NOMO-1 (cell line): ENCODE measurements around the gene IL22RA1.

ENCODE experiments used
- DNase-seq, 2 experiments: peaks; one replicate each; lab custom pipeline; 2025; ENCODE audit not compliant: unreplicated experiment in 2 of 2; lab: John Stamatoyannopoulos, UW

The IL22RA1 gene

GRCh38 chr1:24117722-24118409 is 25.1 kb downstream of the IL22RA1 start:
- DNase-seq: no peak

DNA sequence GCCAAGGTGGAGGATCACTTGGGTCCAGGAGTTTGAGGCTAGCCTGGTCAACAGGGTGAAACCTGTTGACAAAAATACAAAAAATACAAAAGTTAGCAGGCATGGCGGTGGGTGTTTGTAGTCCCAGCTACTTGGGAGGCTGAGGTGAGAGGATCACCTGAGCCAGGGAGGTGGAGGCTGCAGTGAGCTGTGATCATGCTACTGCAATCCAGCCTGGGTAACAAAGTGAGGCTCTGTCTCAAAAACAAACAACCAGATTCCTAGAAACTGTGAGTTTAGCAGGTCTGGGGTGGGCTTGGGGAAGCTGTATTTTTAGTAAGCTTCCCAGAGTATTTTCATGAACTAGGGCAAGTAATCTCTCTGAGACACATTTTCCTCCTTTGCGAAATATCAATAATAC is 25.8 kb downstream of the IL22RA1 start:
- DNase-seq: no peak

DNA sequence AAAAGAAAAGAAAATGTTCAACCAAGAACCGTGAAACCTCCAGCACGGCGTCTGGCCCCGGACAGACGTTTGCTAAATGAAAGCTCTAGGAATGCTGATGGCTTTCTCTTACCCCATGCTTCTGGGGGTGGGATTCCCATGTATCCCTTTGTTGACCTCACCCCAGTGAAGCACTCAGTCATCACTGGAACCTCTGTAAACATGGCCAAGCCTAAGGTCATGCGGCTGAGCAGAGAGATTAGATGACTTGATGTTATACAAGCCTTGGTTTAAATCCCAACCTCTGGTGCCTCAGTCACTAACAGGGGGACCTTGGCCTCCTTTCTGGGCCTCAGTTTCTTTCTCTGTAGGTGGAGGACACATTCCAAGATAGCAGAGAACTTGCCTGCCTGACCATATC is 28.2 kb downstream of the IL22RA1 start:
- no peak for DNase-seq

GRCh38 chr1:24113641-24114033 is 29.3 kb downstream of the IL22RA1 start:
- no peak for DNase-seq

DNA sequence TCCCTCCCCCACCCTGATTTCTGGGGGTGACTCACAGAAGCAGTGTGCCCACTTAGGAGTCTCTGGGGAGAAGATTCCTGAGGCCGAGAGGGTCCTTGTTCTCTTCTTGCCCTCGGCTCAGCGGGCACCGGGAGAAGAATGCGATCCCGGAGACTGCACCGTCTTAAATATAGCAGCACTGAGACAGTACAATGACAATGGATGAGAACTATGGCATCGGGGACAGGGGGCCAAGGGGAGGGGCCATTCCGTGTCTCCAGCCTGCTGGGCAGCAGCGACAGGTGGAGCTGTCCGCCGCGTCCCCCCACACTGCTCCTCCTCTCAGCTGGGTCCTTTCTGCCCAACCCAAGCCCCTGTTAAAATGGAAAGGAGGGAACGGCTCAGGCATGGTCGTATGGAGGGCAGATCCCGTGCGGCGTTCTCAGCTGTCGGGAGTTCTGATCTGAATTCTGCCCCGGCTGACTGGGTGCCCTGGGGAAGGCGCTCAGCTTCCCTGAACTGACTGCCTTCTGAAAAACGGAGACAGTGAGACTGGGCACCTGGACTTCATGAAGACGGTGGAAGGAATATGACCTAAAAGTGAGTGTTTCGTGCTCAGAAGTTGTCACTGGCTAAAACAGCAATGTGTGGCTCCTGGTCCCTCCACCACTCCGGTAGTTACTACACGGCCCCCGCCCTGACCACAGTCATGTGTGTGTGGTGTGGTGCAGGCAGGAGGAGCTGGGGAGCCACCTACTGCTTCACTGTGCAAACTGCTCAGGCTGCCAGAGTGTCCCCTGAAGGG is 30.8 kb downstream of the IL22RA1 start, which contains the start of gene MYOM3:
Gene MYOM3, minus strand, starts transcription at position 140 of the 784 bp plus-strand sequence. CDS start 3,499 bp downstream, outside the sequence.
- peak; percentile 67 to 71 for DNase-seq

DNA sequence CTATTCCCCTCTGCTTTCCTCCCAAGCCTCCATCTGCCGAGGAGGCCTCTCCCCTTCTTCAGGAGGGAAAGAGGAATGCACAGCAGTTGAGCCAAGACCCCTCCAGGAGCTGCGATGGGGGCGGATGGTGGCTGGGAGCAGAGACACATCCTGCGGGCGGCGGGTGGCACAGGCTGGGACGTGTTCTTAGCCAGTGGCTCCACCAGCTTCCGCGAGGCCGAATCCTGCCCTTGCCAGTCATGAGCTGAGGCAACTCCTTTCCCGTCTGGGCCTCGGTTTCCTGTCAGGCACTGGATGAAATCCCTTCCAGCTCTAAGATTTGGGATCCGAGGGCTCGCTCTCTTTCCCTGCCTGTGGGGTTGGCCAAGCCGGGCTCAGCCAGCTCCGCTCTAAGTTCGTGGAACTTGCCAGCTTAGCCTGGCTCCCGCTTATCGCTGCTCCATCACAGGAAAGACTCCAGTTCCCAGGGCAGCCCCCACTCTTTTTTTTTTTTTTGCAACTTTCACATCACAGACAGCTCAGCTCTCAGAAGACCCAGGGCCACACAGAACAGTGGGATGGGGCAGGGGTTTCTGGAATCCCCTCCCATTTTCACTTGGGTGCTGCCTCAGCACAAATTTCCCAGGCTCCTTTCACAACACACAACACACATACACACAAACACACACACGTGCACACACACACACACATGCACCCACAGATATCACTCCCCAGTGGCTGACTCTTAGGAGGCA is 31.5 kb downstream of the IL22RA1 start:
- no peak for DNase-seq

GRCh38 chr1:24110642-24111261 is 32.2 kb downstream of the IL22RA1 start:
- DNase-seq: no peak

DNA sequence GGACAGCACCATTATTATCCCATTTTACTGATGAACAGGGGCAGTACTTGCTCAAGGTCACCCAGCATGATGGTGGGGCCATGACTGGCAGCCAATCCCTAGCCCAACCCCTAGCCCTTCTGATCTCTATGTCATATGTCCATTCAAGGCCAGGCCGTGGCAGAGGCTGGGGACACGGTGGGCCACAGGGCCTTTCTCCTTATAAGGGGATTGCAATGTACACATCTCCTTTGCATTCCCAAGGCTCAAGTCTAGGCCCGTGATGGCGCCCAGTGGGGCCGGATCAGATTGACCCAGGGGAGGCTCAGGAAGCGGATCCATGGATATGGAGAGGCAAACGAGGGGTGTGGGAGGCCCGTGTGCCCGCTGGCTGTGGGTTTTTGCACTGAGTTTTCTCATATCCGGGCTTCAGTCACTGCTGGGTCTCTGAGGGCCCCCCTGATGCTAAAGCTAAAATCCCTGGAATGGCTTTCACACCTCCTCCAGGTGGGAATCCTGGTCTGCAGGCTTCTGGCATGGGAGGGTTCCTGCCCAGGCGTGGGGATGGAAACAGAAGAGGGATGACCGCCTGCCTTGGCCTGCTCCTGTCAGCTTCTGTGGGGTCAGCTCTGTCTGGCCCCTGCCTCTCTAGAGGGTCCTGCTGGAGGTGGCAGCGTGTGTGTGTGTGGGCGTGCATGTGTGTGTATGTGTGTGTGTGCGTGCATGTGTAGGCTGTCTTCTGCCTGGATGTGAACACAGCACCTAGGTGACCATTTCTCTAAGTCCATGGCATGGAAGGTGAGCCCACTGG is 33.1 kb downstream of the IL22RA1 start:
- DNase-seq: no peak

- no peak for DNase-seq
These were observed 33.8 kb downstream of the IL22RA1 start for GRCh38 chr1:24109166-24109483.

GRCh38 chr1:24108334-24109165 is 34.4 kb downstream of the IL22RA1 start:
- DNase-seq: no peak

DNA sequence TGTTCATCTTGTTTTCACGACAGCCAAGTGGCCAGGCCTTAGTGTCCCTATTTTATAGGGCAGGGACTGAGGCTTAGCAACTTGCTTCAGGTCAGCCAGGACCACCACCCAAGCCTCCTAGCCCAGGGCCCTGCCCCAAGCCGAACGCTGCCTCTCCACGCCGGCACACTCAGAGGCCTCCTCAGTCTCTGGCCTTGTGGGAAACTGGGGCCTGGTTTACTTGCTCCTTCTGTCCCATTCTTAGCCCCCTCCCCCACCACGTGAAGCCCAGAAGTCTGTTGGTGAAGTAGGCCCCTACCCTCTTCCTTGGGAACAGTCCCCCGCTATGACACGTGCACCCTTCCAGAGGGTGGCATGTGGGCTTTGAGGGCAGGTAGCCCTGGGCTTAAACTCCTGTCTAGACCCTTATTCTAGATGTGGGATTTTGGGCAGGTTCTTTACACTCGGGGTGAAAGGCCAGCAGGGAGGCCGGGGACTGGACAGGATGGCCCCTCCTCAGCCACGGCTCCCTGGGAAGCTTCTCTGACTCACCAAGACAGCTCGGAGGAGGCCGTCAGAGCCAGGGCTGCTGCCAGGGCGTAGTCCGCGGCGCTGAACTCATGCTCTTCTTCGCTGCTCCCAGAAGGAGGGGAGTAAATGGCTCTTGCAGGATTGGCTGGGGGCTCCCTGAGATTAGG is 35.3 kb downstream of the IL22RA1 start:
- no peak for DNase-seq

GRCh38 chr1:24105368-24106160 is 37.4 kb downstream of the IL22RA1 start:
- DNase-seq: no peak

GRCh38 chr1:24104854-24105253 is 38.1 kb downstream of the IL22RA1 start:
- no peak for DNase-seq

DNA sequence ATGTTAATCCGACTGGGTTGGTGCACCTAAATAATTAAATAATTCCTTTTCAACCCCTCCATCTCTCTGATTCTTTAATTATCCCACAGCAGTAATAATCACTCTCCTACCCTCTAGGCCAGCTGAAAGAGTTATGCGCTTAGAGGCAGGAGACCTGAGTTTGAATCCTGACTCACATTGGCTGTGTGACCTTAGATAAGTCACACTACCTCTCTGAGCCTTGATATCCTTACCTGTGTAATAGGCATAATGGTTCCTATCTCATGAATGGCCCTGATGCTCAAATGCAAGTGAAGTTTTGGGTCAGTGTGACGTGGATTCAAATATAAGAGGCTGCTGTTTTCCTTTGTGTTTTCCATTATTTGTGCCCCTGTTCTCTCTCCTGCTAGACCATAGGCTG is 39.1 kb downstream of the IL22RA1 start:
- no peak for DNase-seq

DNA sequence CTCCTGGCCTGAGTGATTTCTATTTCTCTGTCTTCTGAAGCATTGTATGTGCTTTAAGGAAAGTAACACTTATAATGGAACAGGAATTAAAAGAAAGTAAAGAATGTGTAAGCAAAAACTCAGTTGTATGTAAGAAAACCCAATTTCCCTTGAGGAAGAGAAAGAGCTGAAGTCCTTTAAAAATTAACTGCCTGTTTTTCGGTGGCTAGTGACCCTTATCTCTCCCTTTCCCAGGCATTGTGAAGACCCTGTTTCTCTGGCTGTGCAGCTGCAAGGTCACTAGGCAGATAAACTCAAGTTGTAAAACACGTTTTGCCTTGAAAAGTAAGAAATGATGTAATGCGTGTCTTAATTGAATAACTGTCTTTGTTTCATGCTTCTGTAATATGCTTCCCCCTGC is 39.5 kb downstream of the IL22RA1 start:
- no peak for DNase-seq

GRCh38 chr1:24102961-24103360 is 40.0 kb downstream of the IL22RA1 start:
- no peak for DNase-seq

DNA sequence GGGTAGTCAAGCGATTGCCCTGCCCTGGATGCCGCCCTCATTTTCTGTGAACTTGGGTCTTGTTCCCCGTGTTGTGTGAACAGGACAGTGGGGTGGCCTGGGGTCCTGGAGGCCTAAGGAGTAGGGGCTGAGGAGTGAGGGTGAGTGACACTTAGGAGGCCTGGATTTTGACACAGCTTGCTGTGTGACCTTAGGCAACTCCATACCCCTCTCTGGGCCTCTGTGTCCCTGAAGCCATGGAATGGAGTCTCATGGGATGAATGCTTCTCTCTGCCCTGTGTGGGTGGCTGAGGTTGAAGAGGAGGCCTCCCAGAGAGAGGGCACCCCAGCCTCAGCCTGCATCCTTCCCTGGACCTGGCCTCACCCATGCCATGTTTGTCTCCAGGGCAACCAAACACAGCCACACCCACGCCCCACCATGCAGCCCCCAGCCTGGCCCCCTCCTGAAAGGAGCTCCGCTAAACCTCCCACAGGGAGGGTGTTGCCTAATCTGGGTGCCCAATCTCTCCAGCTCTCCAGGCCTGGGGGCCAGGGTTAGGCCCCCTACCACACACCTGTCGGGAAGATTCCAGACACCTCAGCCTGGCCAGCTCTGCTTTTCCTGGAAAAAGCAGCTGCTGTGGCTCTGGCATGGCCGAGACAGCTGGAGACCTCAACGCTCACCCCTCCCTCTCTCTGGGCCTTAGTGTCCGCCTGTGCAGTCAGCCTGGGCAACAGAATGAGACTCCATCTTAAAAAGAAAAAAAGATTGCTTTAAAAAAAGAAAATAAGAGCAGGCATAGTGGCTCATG is 40.9 kb downstream of the IL22RA1 start:
- no peak for DNase-seq
